Activated CD4-positive, alpha-beta T cell treated with anti-CD3 and anti-CD28 coated beads for 4 hours (primary cell): ENCODE results near the gene NR6A1.
A peak's percentile ranks its signal among the peaks of the same experiment; 100 is the strongest.
"Not testable (repeated sequence)": the region's sequence is repeated elsewhere in the genome, so short reads cannot be mapped to it uniquely, and the experiment has no call there.

Source experiments
- DNase-seq, 2 donors: peaks; one replicate each; pipeline ENCODE4 v3.0.0-alpha.2; 2020

The NR6A1 gene

GRCh38 chr9:124776618-124776953 lies 5.5 kb upstream of the NR6A1 start:
- DNase-seq: no peak

GRCh38 chr9:124774129-124774978 lies 3.2 kb upstream of the NR6A1 start:
- DNase-seq: peak; percentile 74 to 86

- DNase-seq: no peak
Observed at GRCh38 chr9:124773473-124774128, 2.5 kb upstream of the NR6A1 start.

GRCh38 chr9:124772877-124773276 lies 1.8 kb upstream of the NR6A1 start:
- not testable (repeated sequence) for DNase-seq

GRCh38 chr9:124771867-124772679 lies 962 bp upstream of the NR6A1 start:
- peak; percentile 29 to 30 for DNase-seq

- peak; percentile 12 to 26 for DNase-seq
Observed at GRCh38 chr9:124770359-124771020, 621 bp downstream of the NR6A1 start.

GRCh38 chr9:124769549-124770358 lies 1.4 kb downstream of the NR6A1 start:
- peak in 1 of 2 donors; percentile 8 for DNase-seq

GRCh38 chr9:124768750-124769548 lies 2.2 kb downstream of the NR6A1 start:
- DNase-seq: no peak

- no peak for DNase-seq
Observed at GRCh38 chr9:124768334-124768733, 2.8 kb downstream of the NR6A1 start.

GRCh38 chr9:124767821-124768220 lies 3.3 kb downstream of the NR6A1 start:
- DNase-seq: no peak

GRCh38 chr9:124766815-124767554 lies 4.1 kb downstream of the NR6A1 start:
- no peak for DNase-seq

GRCh38 chr9:124766326-124766725 lies 4.8 kb downstream of the NR6A1 start:
- no peak for DNase-seq

- no peak for DNase-seq
Observed at GRCh38 chr9:124765439-124765835, 5.7 kb downstream of the NR6A1 start.

GRCh38 chr9:124764774-124765438 lies 6.2 kb downstream of the NR6A1 start:
- no peak for DNase-seq

- DNase-seq: no peak
Observed at GRCh38 chr9:124762633-124763032, 8.5 kb downstream of the NR6A1 start.

GRCh38 chr9:124761710-124762109 lies 9.4 kb downstream of the NR6A1 start:
- no peak for DNase-seq

- DNase-seq: no peak
Observed at GRCh38 chr9:124761196-124761595, 9.9 kb downstream of the NR6A1 start.

- DNase-seq: no peak
Observed at GRCh38 chr9:124760719-124761118, 10.4 kb downstream of the NR6A1 start.

GRCh38 chr9:124759327-124759726 lies 11.8 kb downstream of the NR6A1 start:
- no peak for DNase-seq

- no peak for DNase-seq
Observed at GRCh38 chr9:124758691-124759090, 12.4 kb downstream of the NR6A1 start.
